Spleen (tissue), 7 donors: ENCODE measurements around the gene TGFB1.

Experiments
- CTCF ChIP-seq, 11 experiments: fragments of 200-600 bp in 7 of 11; fragments of 450-650 bp in 4 of 11; sonication (generic) in 4 of 11; IDR thresholded peaks in 8 of 11; conservative IDR thresholded peaks in 3 of 11; 1 replicate in 7 of 11; 2 replicates in 4 of 11; pipeline versions ENCODE4 v1.4.0 to v1.8.0; 2016 to 2021; ENCODE audit warnings: antibody characterized with exemption in 11 of 11, inconsistent platforms in 4 of 11, mild to moderate bottlenecking in 1 of 11
- POLR2A ChIP-seq, 3 donors: fragments of 450-650 bp; IDR thresholded peaks; one replicate each; pipeline ENCODE4 v1.5.1; 2017; ENCODE audit warnings: antibody characterized with exemption in 3 of 3, mild to moderate bottlenecking in 1 of 3
- donor health status: DM: no; HTN: no; CAD: no; lungs with moderate emphysema.
- donor health status: DM: no; HTN: no; CAD: no.
- donor health status: DM: no; HTN: no; CAD: no.

DNA sequence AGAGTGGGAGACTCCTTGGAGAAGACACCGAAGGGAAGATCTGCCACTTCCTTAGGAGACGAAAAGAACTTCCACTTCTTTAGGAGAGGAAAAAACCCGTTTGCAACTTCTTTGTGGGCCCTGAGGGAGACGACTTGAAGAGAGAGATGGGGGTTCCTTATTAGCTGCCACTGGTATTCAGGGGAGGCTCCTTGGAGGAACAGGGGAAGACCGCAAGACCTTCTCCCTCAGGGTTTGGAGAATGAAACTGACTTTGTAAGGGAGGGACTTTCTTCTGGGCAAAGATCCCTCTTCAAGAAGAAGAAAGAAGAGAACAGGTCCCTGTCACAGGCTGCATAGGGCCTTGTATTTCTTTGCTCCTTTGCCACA is 44.3 kb upstream of the TGFB1 start:
- TF ChIP-seq CTCF (IDR thresholded peaks at IDR 0.05 in 8 of 11, conservative IDR thresholded peaks at IDR 0.05 in 3 of 11) (no peak), POLR2A (IDR thresholded peaks at IDR 0.05) (no peak)
